ENCODE measurements around the gene PRELP. TPM values are rescaled to one million over a fixed set of nuclear protein-coding genes. Genes with fewer than 3 reads are reported as not detected.
A peak's percentile ranks its signal among the peaks of the same experiment; 100 is the strongest.

Gene PRELP
- total RNA-seq, 3 donors from 2014 or later, result 27.4 to 132 (median 42.0) TPM

DNA sequence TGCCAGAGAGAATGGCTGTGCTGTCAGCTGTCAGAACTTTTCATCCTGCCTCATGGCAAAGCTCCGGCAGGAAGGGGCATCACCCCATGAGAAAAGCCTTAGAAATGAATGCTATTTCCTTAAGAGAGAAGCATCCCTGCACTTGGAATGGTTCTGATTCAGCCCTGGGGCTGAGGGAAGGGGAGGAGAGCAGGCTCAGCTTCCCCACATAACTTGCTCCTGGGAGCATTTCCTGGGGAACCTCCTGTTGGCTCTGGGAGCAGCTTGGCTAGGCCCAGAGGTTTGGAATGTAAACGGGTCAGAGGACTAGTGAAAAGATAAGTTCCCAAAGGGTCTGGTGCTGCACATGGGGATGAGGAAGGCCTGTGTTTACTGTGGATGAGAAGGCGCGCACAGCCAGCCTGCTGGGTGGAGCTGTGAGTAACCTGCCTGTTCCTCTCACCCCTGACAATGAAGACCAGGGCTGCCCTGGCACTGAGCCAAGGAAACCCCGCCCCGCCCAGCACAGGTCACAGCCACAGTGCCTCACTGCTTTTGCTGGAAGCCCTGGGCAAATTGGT, 5.0 kb downstream of the PRELP start:
- Histone ChIP-seq H3K27me3 (no peaks in the 10 kb centered on the region), H3K9me3 (no peaks in the 10 kb centered on the region), H3K4me1 (peaks cover 8 to 19% of the 10 kb centered on the region in 2 donors), H3K36me3 (no peaks in the 10 kb centered on the region), H3K4me3 (peak overlapping the region; percentile 22 to 57 (median 53)), H3K27ac (peak overlapping the region; percentile 83 to 93)
- TF ChIP-seq CTCF (IDR thresholded peaks at IDR 0.05), result no peak
- peak in 1 of 3 donors; percentile 36 for TF ChIP-seq POLR2AphosphoS5 (IDR thresholded peaks at IDR 0.05)
- intact Hi-C loops (cut with DNase I; ENCODE audit: low total_unique reads), result loop anchor here (10.0 kb wide), 2 partner anchors 116 to 206 kb away; no protein-coding TSS in a partner anchor
- peak; percentile 74 for DNase-seq (ENCODE audit: low spot score in 2 of 2)

DNA sequence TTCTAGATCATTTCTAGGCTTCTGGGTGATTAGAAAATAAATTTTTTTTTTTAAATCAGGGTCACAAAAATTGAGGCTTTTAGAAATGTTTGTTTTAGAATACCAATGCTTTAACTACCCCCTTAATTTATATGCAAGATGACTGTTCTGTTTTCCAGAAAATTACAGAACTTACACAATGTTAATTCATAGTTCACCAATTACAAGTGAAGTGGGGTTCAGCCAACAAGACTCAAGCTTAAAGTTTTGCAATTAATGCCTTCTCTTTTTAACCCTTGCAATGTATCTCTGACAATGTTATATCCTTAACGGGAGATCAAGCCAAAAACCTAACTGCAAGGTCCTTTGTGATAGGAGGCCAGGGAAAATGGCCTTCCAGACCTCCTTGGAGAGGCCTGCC, 5.6 kb downstream of the PRELP start:
- intact Hi-C loops (cut with DNase I; ENCODE audit: low total_unique reads), result loop anchor here (10.0 kb wide), 2 partner anchors 116 to 206 kb away; no protein-coding TSS in a partner anchor
- no peak for TF ChIP-seq CTCF (IDR thresholded peaks at IDR 0.05)
- no peak for TF ChIP-seq POLR2AphosphoS5 (IDR thresholded peaks at IDR 0.05)
- no peak for TF ChIP-seq POLR2A (IDR thresholded peaks at IDR 0.05)
- H3K36me3 ChIP-seq, result no peaks in the 10 kb centered on the region
- peak overlapping the region in 2 of 3 donors; percentile 53 to 57 for H3K4me3 ChIP-seq
- peak overlapping the region; percentile 83 to 93 for H3K27ac ChIP-seq
- no peak for DNase-seq (ENCODE audit: low spot score in 2 of 2)
- no peaks in the 10 kb centered on the region for H3K9me3 ChIP-seq
- H3K27me3 ChIP-seq, result no peaks in the 10 kb centered on the region
- H3K4me1 ChIP-seq, result peaks cover 8 to 19% of the 10 kb centered on the region in 2 donors

DNA sequence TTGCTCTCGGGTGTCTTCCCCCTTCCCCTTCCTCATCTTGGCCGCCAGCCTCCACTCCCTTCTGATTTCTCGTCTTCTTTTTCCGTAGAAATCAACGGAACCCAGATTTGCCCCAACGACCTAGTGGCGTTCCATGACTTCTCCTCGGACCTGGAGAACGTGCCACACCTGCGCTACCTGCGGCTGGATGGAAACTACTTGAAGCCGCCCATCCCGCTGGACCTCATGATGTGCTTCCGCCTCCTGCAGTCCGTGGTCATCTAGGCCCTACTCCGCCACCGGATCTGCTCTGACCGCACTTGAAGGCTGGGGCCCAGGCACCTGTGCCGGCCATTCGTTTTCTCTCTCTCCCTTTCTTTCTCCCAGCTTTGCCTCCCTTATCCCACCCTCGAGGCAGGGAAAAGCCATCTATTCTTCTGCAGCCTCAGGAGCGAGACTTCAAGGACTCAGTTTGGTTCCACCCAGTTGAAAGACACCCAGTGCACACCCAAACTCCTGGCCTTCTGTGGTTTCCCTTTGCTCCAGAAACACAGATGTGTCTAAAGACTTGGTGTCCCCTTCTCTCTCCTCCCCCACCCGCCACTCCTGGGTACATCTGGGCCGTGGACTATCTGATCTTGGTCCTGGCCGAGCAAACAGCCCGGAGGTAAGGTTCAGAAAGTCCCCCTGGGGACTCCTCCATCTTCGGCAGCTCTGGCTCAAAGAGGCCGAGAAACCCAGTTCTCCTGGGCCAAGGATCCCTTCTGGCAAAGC, 11.2 kb downstream of the PRELP start:
- Histone ChIP-seq H3K9me3 (no peaks in the 10 kb centered on the region), H3K4me1 (no peaks in the 10 kb centered on the region), H3K27me3 (no peaks in the 10 kb centered on the region), H3K36me3 (no peaks in the 10 kb centered on the region), H3K4me3 (peak overlapping the region; percentile 5 to 55 (median 42)), H3K27ac (peak overlapping the region; percentile 65 to 91)
- no peak for DNase-seq (ENCODE audit: low spot score in 2 of 2)
- intact Hi-C loops (cut with DNase I; ENCODE audit: low total_unique reads), result loop anchor here (10.0 kb wide), 2 partner anchors 122 to 212 kb away; no protein-coding TSS in a partner anchor
- no peak for TF ChIP-seq POLR2A (IDR thresholded peaks at IDR 0.05)
- TF ChIP-seq CTCF (IDR thresholded peaks at IDR 0.05), result no peak
- no peak for TF ChIP-seq POLR2AphosphoS5 (IDR thresholded peaks at IDR 0.05)

GRCh38 chr1:203488539-203488938, 12.9 kb downstream of the PRELP start:
- TF ChIP-seq POLR2AphosphoS5 (IDR thresholded peaks at IDR 0.05) (no peak), POLR2A (IDR thresholded peaks at IDR 0.05) (no peak), CTCF (IDR thresholded peaks at IDR 0.05) (no peak)

GRCh38 chr1:203490607-203491006, 15.0 kb downstream of the PRELP start:
- Histone ChIP-seq H3K4me1 (no peaks in the 10 kb centered on the region), H3K4me3 (no peak overlapping the region), H3K27ac (no peak overlapping the region), H3K27me3 (no peaks in the 10 kb centered on the region), H3K36me3 (no peaks in the 10 kb centered on the region), H3K9me3 (no peaks in the 10 kb centered on the region)
- DNase-seq (ENCODE audit: low spot score in 2 of 2), result no peak
- no peak for TF ChIP-seq POLR2AphosphoS5 (IDR thresholded peaks at IDR 0.05)
- TF ChIP-seq CTCF (IDR thresholded peaks at IDR 0.05), result no peak
- TF ChIP-seq POLR2A (IDR thresholded peaks at IDR 0.05), result no peak
- intact Hi-C loops (cut with DNase I; ENCODE audit: low total_unique reads), result no loop called here

More at GRCh38 chr1:203488539-203488938, 12.9 kb downstream of the PRELP start:
- H3K27me3 ChIP-seq, result no peaks in the 10 kb centered on the region
- no peak overlapping the region for H3K27ac ChIP-seq
- no peaks in the 10 kb centered on the region for H3K36me3 ChIP-seq
- no peaks in the 10 kb centered on the region for H3K4me1 ChIP-seq
- DNase-seq (ENCODE audit: low spot score in 2 of 2), result no peak
- no peaks in the 10 kb centered on the region for H3K9me3 ChIP-seq
- no peak overlapping the region for H3K4me3 ChIP-seq
- intact Hi-C loops (cut with DNase I; ENCODE audit: low total_unique reads), result loop anchor here (10.0 kb wide), 2 partner anchors 124 to 214 kb away; no protein-coding TSS in a partner anchor

Measured in breast epithelium (tissue), 4 donors.